EL (cell line): ENCODE results near the gene SHROOM3.
A peak's percentile ranks its signal among the peaks of the same experiment; 100 is the strongest.

Source experiments
- DNase-seq: peaks from one replicate; pipeline ENCODE4 v3.0.0-alpha.2; 2016

The SHROOM3 gene

GRCh38 chr4:76791479-76791878 lies 356.4 kb downstream of the SHROOM3 start:
- no peak for DNase-seq

- DNase-seq = no peak
These were observed 357.4 kb downstream of the SHROOM3 start for GRCh38 chr4:76792418-76792817.

GRCh38 chr4:76795243-76795642 lies 360.2 kb downstream of the SHROOM3 start:
- no peak for DNase-seq

GRCh38 chr4:76799140-76799539 lies 364.1 kb downstream of the SHROOM3 start:
- no peak for DNase-seq

- no peak for DNase-seq
These were observed 364.7 kb downstream of the SHROOM3 start for GRCh38 chr4:76799718-76800117.

GRCh38 chr4:76800902-76801301 lies 365.9 kb downstream of the SHROOM3 start:
- no peak for DNase-seq

- DNase-seq = no peak
These were observed 366.7 kb downstream of the SHROOM3 start for GRCh38 chr4:76801621-76802235.

GRCh38 chr4:76802236-76803021 lies 367.4 kb downstream of the SHROOM3 start:
- no peak for DNase-seq

GRCh38 chr4:76803522-76803921 lies 368.5 kb downstream of the SHROOM3 start:
- DNase-seq = peak; percentile 81

GRCh38 chr4:76804096-76804495 lies 369.1 kb downstream of the SHROOM3 start:
- no peak for DNase-seq

GRCh38 chr4:76806346-76806745 lies 371.3 kb downstream of the SHROOM3 start:
- no peak for DNase-seq

- no peak for DNase-seq
These were observed 371.7 kb downstream of the SHROOM3 start for GRCh38 chr4:76806757-76807156.

GRCh38 chr4:76809594-76810305 lies 374.7 kb downstream of the SHROOM3 start:
- DNase-seq = peak; percentile 38

- DNase-seq = peak; percentile 77
These were observed 376.8 kb downstream of the SHROOM3 start for GRCh38 chr4:76811604-76812412.

- DNase-seq = no peak
These were observed 378.0 kb downstream of the SHROOM3 start for GRCh38 chr4:76813070-76813469.

- no peak for DNase-seq
These were observed 386.6 kb downstream of the SHROOM3 start for GRCh38 chr4:76821641-76822040.

- DNase-seq = no peak
These were observed 387.3 kb downstream of the SHROOM3 start for GRCh38 chr4:76822303-76822702.

- no peak for DNase-seq
These were observed 388.5 kb downstream of the SHROOM3 start for GRCh38 chr4:76823495-76823894.

GRCh38 chr4:76830612-76830963 lies 395.6 kb downstream of the SHROOM3 start:
- DNase-seq = no peak

- peak; percentile 90 for DNase-seq
These were observed 396.1 kb downstream of the SHROOM3 start for GRCh38 chr4:76830964-76831703.

GRCh38 chr4:76831711-76832373 lies 396.8 kb downstream of the SHROOM3 start:
- no peak for DNase-seq
